Vagina (tissue), 2 donors: ENCODE measurements around the gene CAPN2.

Experiments used
- CTCF ChIP-seq, 3 experiments: fragments of 450-650 bp in 2 of 3; fragments of 200-600 bp in 1 of 3; sonication (generic) in 1 of 3; IDR thresholded peaks; one replicate each; pipeline ENCODE4 v1.5.1; 2017 to 2019; ENCODE audit warnings: antibody characterized with exemption in 3 of 3, mild to moderate bottlenecking in 2 of 3, moderate library complexity in 2 of 3
- POLR2A ChIP-seq, 2 donors: fragments of 450-650 bp; IDR thresholded peaks; one replicate each; pipeline ENCODE4 v1.6.1; 2017; ENCODE audit warnings: antibody characterized with exemption in 2 of 2, mild to moderate bottlenecking in 2 of 2, moderate library complexity in 2 of 2
- POLR2AphosphoS5 ChIP-seq, 2 donors: sonication (generic); formaldehyde crosslinking; IDR thresholded peaks; one replicate each; pipeline ENCODE4 v1.9.0; 2017; ENCODE audit warnings: antibody characterized with exemption in 2 of 2, mild to moderate bottlenecking in 2 of 2, low read depth in 1 of 2; ENCODE audit not compliant: insufficient read depth in 1 of 2

DNA sequence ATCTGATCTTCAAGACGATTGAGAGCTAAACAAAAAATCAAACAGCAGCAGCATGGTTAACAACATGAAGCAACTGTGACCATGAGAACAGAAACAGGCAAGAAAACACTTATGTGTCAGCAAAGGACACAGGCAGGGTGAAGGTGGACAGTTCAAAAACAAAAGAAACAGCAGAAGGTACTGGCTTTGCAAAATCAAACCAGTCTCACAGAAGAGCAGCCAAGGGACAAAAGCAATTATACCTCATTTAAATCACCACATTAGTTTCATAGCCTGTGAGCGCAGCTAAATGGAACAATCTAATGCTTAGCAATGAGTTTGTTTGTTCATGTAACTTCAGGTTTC lies 59.1 kb downstream of the CAPN2 start:
- no peak for TF ChIP-seq CTCF (IDR thresholded peaks at IDR 0.05)
- no peak for TF ChIP-seq POLR2A (IDR thresholded peaks at IDR 0.05)
- no peak for TF ChIP-seq POLR2AphosphoS5 (IDR thresholded peaks at IDR 0.05; ENCODE audit: insufficient read depth in 1 of 2, low read depth in 1 of 2)
